Frontal cortex (tissue), 4 donors: Measurements from ENCODE around the gene OXLD1. TPM values are rescaled to one million over a fixed set of nuclear protein-coding genes. Genes with fewer than 3 reads are reported as not detected.
"Not testable (repeated sequence)": the region's sequence is repeated elsewhere in the genome, so short reads cannot be mapped to it uniquely, and the experiment has no call there.

ENCODE experiments used
- DNase-seq, 2 donors: peaks; one replicate each; pipeline ENCODE4 v3.0.0; 2012; ENCODE audit warnings: low spot score in 2 of 2
- FAIRE-seq: peaks from 2 replicates; lab custom pipeline; 2012; peaks lifted over from hg19 to GRCh38; lab: Jason Lieb, UNC
- small RNA-seq: library from RNA; depleted of rRNA; stranded (forward); fragments of <200 nt; gene quantifications from one replicate; pipeline ENCODE3, GENCODE V24; 2014
- total RNA-seq: library from RNA; depleted of rRNA; stranded (reverse); fragments of >200 nt; gene quantifications from one replicate; pipeline ENCODE4 v1.2.3, GENCODE V29; 2014
- donor health status: control.
- donor health status: control.
- donor health status: control.

The OXLD1 gene
- total RNA-seq, 1 donor from 2014 or later, result 8.2 TPM

DNA sequence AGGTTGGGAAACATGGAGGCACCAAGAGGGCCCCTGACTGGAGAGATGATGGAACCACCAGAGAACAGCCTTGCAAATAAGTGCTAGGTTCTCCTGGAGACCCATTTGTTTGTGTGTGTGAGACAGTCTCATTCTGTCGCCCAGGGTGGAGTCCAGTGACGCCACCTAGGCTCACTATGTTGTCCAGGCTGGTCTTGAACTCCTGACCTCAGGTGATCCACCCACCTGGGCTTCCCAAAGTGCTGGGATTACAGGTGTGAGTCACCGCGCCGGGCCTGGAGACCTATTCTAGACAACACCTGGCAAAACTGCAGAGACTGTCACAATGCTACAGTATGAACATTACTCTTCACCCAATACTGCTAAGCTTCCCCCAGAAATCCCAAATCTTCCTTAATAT is 31.0 kb downstream of the OXLD1 start:
- FAIRE-seq (no peak), DNase-seq (no peak)

DNA sequence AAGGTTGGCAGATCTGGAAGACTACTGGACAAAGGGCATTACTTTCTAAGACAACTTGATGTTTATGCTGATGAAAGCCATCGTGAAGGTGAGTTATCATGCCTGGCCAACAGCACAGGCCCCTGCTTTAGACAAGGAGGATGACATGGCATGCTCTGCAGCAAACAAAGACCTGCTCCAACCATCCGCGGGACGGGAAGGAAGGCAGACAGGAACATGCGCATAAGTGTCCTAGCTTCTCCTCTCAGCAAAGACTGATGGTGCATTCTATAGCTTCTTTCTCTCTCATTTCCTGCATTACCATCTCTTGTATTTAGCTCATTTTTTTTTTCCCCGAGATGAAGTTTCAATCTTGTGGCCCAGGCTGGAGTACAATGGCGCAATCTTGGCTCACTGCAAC is 34.9 kb downstream of the OXLD1 start:
- DNase-seq (no peak), FAIRE-seq (no peak)

GRCh38 chr17:81630274-81630673 is 36.1 kb downstream of the OXLD1 start:
- FAIRE-seq (no peak), DNase-seq (no peak)

DNA sequence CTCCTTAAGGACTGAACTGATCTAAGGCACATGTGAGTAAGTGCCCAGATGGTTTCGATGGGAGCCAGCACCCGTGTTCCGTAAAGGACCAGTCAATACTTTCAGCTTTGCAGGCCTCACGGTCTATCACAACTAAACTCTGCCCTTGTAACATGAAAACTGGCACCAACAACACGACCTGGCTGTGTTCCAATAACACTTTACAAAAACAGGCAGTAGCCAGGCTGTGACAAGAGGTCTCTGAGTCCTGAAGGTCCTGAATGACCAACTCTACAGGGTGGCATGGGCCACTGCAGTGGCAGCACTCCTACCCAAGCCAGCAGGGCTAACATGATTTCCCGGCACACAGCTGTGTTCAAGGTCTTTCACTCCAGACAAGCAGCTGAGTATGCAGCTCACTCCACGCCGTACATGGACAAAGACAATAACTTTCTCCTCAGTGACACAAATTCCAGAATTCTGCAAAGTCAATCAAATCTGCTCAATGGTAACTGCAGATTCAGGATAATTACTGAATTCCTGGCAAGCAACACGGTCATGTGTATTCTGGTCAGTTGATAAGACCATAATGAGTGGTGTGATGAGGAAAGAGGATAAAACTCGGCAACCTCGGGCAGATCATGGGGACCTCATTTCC is 44.8 kb downstream of the OXLD1 start:
- DNase-seq, result no peak
- FAIRE-seq, result no peak

GRCh38 chr17:81618307-81618706 is 48.1 kb downstream of the OXLD1 start:
- FAIRE-seq, DNase-seq: not testable (repeated sequence)

- FAIRE-seq (no peak), DNase-seq (no peak)
Measured at GRCh38 chr17:81616877-81617276, 49.5 kb downstream of the OXLD1 start.

- DNase-seq (no peak), FAIRE-seq (no peak)
Measured at GRCh38 chr17:81615401-81615930, 50.9 kb downstream of the OXLD1 start.

Small RNA genes within 50 kb of the gene (small RNA-seq; reads per million reads assigned to genes)
- gene MIR6786, result 0.08 reads per million

Other genes starting within 250 kb of the OXLD1 start
- gene ACTG1, start 153.8 kb downstream of the OXLD1 start, total RNA-seq, result 5,358 TPM
- 4.9 TPM for gene FSCN2, start 138.2 kb downstream of the OXLD1 start, total RNA-seq
- 21.6 TPM for gene FAAP100, start 114.3 kb downstream of the OXLD1 start, total RNA-seq
- 39.9 TPM for gene NPLOC4, start 29.5 kb downstream of the OXLD1 start, total RNA-seq
- gene TSPAN10, start 29.4 kb downstream of the OXLD1 start, total RNA-seq, result not detected
- gene PDE6G, start 10.1 kb downstream of the OXLD1 start, total RNA-seq, result not detected
- 6.1 TPM for gene CCDC137, start 132 bp upstream of the OXLD1 start, total RNA-seq
- 40.4 TPM for gene ARL16, start 17.2 kb upstream of the OXLD1 start, total RNA-seq
- gene HGS, start 17.4 kb upstream of the OXLD1 start, total RNA-seq, result 44.4 TPM
- gene MRPL12, start 36.8 kb upstream of the OXLD1 start, total RNA-seq, result 4.9 TPM
- gene SLC25A10, start 45.7 kb upstream of the OXLD1 start, total RNA-seq, result 4.9 TPM
- gene GCGR, start 137.5 kb upstream of the OXLD1 start, total RNA-seq, result not detected
- 86.4 TPM for gene MCRIP1, start 166.7 kb upstream of the OXLD1 start, total RNA-seq
- gene PPP1R27, start 168.4 kb upstream of the OXLD1 start, total RNA-seq, result not detected
- gene P4HB, start 193.9 kb upstream of the OXLD1 start, total RNA-seq, result 66.0 TPM
- gene ARHGDIA, start 204.7 kb upstream of the OXLD1 start, total RNA-seq, result 22.4 TPM
- gene ALYREF, start 225.0 kb upstream of the OXLD1 start, total RNA-seq, result 92.1 TPM
- gene ANAPC11, start 225.1 kb upstream of the OXLD1 start, total RNA-seq, result 60.3 TPM
- 1.2 TPM for gene NPB, start 235.6 kb upstream of the OXLD1 start, total RNA-seq
- gene PCYT2, start 244.8 kb upstream of the OXLD1 start, total RNA-seq, result 28.9 TPM